B cell (primary cell): ENCODE measurements around the gene TPP2.

ENCODE experiments used
- CTCF ChIP-seq: fragments of 200-600 bp; IDR thresholded peaks from one replicate; pipeline ENCODE4 v1.8.0; 2022; ENCODE audit warnings: antibody characterized with exemption, mild to moderate bottlenecking
- EZH2 ChIP-seq: IDR thresholded peaks from 2 replicates; pipeline ENCODE4 v1.6.1; 2012; ENCODE audit warnings: borderline replicate concordance, low read depth, mild to moderate bottlenecking, moderate library complexity, low read length; ENCODE audit not compliant: insufficient read depth, poor library complexity, severe bottlenecking

- TF ChIP-seq CTCF (no peak), EZH2 (no peak)
These were observed 46.9 kb downstream of the TPP2 start for GRCh38 chr13:102643656-102644055.
